GM23338 (cell line): Measurements from ENCODE around the gene ELOF1.
A peak's percentile ranks its signal among the peaks of the same experiment; 100 is the strongest.

Experiments
- CREB1 ChIP-seq: fragments of 250-450 bp; sonication (Bioruptor Pico); IDR thresholded peaks from 2 replicates; pipeline ENCODE4 v1.5.0; 2020; ENCODE audit warnings: low read depth, mild to moderate bottlenecking, moderate library complexity
- CTCF ChIP-seq, 2 experiments: fragments of 200-600 bp in 1 of 2; sonication (generic) in 1 of 2; conservative IDR thresholded peaks; 2 replicates each; pipeline versions ENCODE4 v1.5.1 to v1.6.1; 2016 to 2017; ENCODE audit warnings: antibody characterized with exemption in 2 of 2, low read depth in 2 of 2, mild to moderate bottlenecking in 2 of 2, moderate library complexity in 1 of 2
- EZH2 ChIP-seq: fragments of 200-600 bp; sonication (generic); IDR thresholded peaks from one replicate; pipeline ENCODE4 v1.8.0; 2017; ENCODE audit warnings: antibody characterized with exemption, mild to moderate bottlenecking, low read depth; ENCODE audit not compliant: unreplicated experiment
- EZH2phosphoT487 ChIP-seq: fragments of 200-600 bp; sonication (generic); IDR thresholded peaks from one replicate; pipeline ENCODE4 v1.8.1; 2018; ENCODE audit warnings: antibody characterized with exemption; ENCODE audit not compliant: unreplicated experiment
- JUNB ChIP-seq: IDR thresholded peaks from one replicate; pipeline ENCODE4 v1.6.1; 2016; ENCODE audit warnings: antibody characterized with exemption; ENCODE audit not compliant: unreplicated experiment
- POLR2AphosphoS5 ChIP-seq: IDR thresholded peaks from 2 replicates; pipeline ENCODE4 v1.6.1; 2016; ENCODE audit warnings: antibody characterized with exemption, low read depth
- REST ChIP-seq: IDR thresholded peaks from one replicate; pipeline ENCODE4 v1.6.1; 2018; ENCODE audit warnings: antibody characterized with exemption; ENCODE audit not compliant: unreplicated experiment
- STAT1 ChIP-seq: IDR thresholded peaks from one replicate; pipeline ENCODE4 v1.6.1; 2016; ENCODE audit warnings: antibody characterized with exemption; ENCODE audit not compliant: unreplicated experiment
- ZNF114 ChIP-seq: fragments of 250-450 bp; sonication (Bioruptor Pico); IDR thresholded peaks from 2 replicates; pipeline ENCODE4 v1.5.0; 2020; ENCODE audit warnings: mild to moderate bottlenecking, moderate library complexity
- ZNF331 ChIP-seq: fragments of 250-450 bp; sonication (Bioruptor Pico); IDR thresholded peaks from 2 replicates; pipeline ENCODE4 v1.5.0; 2020; ENCODE audit warnings: low read depth, mild to moderate bottlenecking, moderate library complexity
- TF ChIP-seq, protein P1 (sequence below): IDR thresholded peaks from 2 replicates; pipeline ENCODE4 v1.6.1; 2016; ENCODE audit warnings: antibody characterized with exemption

GRCh38 chr19:11560404-11561051 lies 1.5 kb upstream of the ELOF1 start:
- TF ChIP-seq CTCF (conservative IDR thresholded peaks at IDR 0.05; ENCODE audit: low read depth in 2 of 2) (peak; percentile 87 to 88), ZNF331 (no peak), JUNB (no peak), EZH2phosphoT487 (no peak), POLR2AphosphoS5 (no peak), EZH2 (no peak), CREB1 (no peak), STAT1 (no peak), ZNF114 (CRISPR knock-in tag) (no peak), REST (no peak)
- TF ChIP-seq, protein P1, sequence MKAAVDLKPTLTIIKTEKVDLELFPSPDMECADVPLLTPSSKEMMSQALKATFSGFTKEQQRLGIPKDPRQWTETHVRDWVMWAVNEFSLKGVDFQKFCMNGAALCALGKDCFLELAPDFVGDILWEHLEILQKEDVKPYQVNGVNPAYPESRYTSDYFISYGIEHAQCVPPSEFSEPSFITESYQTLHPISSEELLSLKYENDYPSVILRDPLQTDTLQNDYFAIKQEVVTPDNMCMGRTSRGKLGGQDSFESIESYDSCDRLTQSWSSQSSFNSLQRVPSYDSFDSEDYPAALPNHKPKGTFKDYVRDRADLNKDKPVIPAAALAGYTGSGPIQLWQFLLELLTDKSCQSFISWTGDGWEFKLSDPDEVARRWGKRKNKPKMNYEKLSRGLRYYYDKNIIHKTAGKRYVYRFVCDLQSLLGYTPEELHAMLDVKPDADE, result no peak
